Nephron (organoid): ENCODE results near the gene PLP2.

Experiments used
- H3K27ac Mint-ChIP-seq, 3 experiments: 2 replicates each; pipeline ENCODE4 v1.8.0; 2020; ENCODE audit warnings: mixed read lengths in 3 of 3, mild to moderate bottlenecking in 2 of 3, moderate library complexity in 1 of 3
- H3K27me3 Mint-ChIP-seq: 2 replicates; pipeline ENCODE4 v1.8.0; 2021; ENCODE audit warnings: low read depth, mild to moderate bottlenecking, moderate library complexity, mixed read lengths
- H3K36me3 Mint-ChIP-seq: 2 replicates; pipeline ENCODE4 v1.8.0; 2020; ENCODE audit warnings: low read depth, mixed read lengths
- H3K4me1 Mint-ChIP-seq: 2 replicates; pipeline ENCODE4 v1.8.0; 2020; ENCODE audit warnings: mixed read lengths
- H3K4me3 Mint-ChIP-seq, 3 experiments: 2 replicates each; pipeline ENCODE4 v1.8.0; 2020; ENCODE audit warnings: mild to moderate bottlenecking in 3 of 3, mixed read lengths in 3 of 3, moderate library complexity in 2 of 3
- H3K9me3 Mint-ChIP-seq: 2 replicates; pipeline ENCODE4 v1.8.0; 2020; ENCODE audit warnings: mixed read lengths
- CTCF ChIP-seq, 3 experiments: fragments of 200-600 bp; sonication (generic); IDR thresholded peaks; one replicate each; pipeline ENCODE4 v1.5.0; 2021; ENCODE audit warnings: antibody characterized with exemption in 3 of 3; ENCODE audit not compliant: unreplicated experiment in 3 of 3

The PLP2 gene

GRCh38 chrX:49212861-49213260 lies 41.2 kb downstream of the PLP2 start:
- Mint-ChIP-seq H3K9me3 (peaks cover 23% of the 10 kb centered on the region), H3K4me3 (no peak overlapping the region), H3K36me3 (no peaks in the 10 kb centered on the region), H3K27me3 (peaks cover 6% of the 10 kb centered on the region), H3K4me1 (no peaks in the 10 kb centered on the region), H3K27ac (no peak overlapping the region)
- no peak for TF ChIP-seq CTCF (IDR thresholded peaks at IDR 0.05; ENCODE audit: unreplicated experiment in 3 of 3)

GRCh38 chrX:49214416-49214815 lies 42.7 kb downstream of the PLP2 start:
- Mint-ChIP-seq H3K4me3 (no peak overlapping the region), H3K27ac (no peak overlapping the region), H3K4me1 (no peaks in the 10 kb centered on the region), H3K9me3 (peaks cover 25% of the 10 kb centered on the region), H3K36me3 (no peaks in the 10 kb centered on the region), H3K27me3 (peaks cover 10% of the 10 kb centered on the region)
- TF ChIP-seq CTCF (IDR thresholded peaks at IDR 0.05; ENCODE audit: unreplicated experiment in 3 of 3) = no peak

- Mint-ChIP-seq H3K9me3 (peaks cover 25% of the 10 kb centered on the region), H3K27me3 (peaks cover 14% of the 10 kb centered on the region), H3K4me1 (no peaks in the 10 kb centered on the region)
These were observed 43.4 kb downstream of the PLP2 start for GRCh38 chrX:49214996-49215526.

GRCh38 chrX:49220100-49220499 lies 48.4 kb downstream of the PLP2 start:
- Mint-ChIP-seq H3K36me3 (no peaks in the 10 kb centered on the region), H3K4me3 (no peak overlapping the region), H3K4me1 (no peaks in the 10 kb centered on the region), H3K27ac (no peak overlapping the region), H3K9me3 (peaks cover 25% of the 10 kb centered on the region), H3K27me3 (peaks cover 16% of the 10 kb centered on the region)
- no peak for TF ChIP-seq CTCF (IDR thresholded peaks at IDR 0.05; ENCODE audit: unreplicated experiment in 3 of 3)

More at GRCh38 chrX:49214996-49215526, 43.4 kb downstream of the PLP2 start:
- Mint-ChIP-seq H3K36me3 (no peaks in the 10 kb centered on the region), H3K27ac (no peak overlapping the region), H3K4me3 (no peak overlapping the region)
- no peak for TF ChIP-seq CTCF (IDR thresholded peaks at IDR 0.05; ENCODE audit: unreplicated experiment in 3 of 3)

- H3K27me3 Mint-ChIP-seq = peaks cover 13% of the 10 kb centered on the region
- TF ChIP-seq CTCF (IDR thresholded peaks at IDR 0.05; ENCODE audit: unreplicated experiment in 3 of 3) = no peak
- peaks cover 27% of the 10 kb centered on the region for H3K9me3 Mint-ChIP-seq
- H3K36me3 Mint-ChIP-seq = no peaks in the 10 kb centered on the region
- H3K4me3 Mint-ChIP-seq = no peak overlapping the region
- no peaks in the 10 kb centered on the region for H3K4me1 Mint-ChIP-seq
- no peak overlapping the region for H3K27ac Mint-ChIP-seq
These were observed 50.2 kb downstream of the PLP2 start for GRCh38 chrX:49221868-49222267.
